SU-DHL-6 (cell line): ENCODE data around the gene KRT71.

Experiments
- EZH2phosphoT487 ChIP-seq: fragments of 200-600 bp; sonication (generic), shearing (Covaris generic); conservative IDR thresholded peaks from 2 replicates; pipeline ENCODE4 v1.6.1; 2018; ENCODE audit warnings: mild to moderate bottlenecking, antibody characterized with exemption, low read length, moderate library complexity, mixed read lengths
- TF ChIP-seq, protein P1 (sequence below): fragments of 200-600 bp; sonication (generic); IDR thresholded peaks from one replicate; pipeline ENCODE4 v1.5.1; 2017; ENCODE audit warnings: antibody characterized with exemption, mild to moderate bottlenecking, low read length, moderate library complexity; ENCODE audit not compliant: insufficient read depth, poor library complexity, severe bottlenecking

DNA sequence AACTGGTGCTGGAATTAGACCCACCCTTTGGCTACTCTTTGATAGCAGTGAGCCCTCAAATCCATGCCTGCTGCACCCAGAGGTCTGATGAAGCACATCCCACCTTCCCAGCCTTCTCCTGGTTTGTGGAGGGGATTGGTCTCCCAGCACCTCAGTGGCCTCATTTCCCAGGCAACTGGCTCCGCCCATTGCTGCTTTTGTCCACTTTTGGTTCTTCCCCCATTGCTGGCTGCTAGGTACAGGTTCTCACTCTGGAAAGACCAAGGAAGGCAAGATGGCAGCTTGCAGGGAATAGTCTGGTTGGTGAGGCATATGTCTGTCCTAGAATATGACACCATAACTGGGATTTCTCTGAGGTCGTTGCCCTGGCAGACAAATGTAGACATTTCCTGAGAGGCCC, 22.6 kb downstream of the KRT71 start:
- TF ChIP-seq, protein P1, sequence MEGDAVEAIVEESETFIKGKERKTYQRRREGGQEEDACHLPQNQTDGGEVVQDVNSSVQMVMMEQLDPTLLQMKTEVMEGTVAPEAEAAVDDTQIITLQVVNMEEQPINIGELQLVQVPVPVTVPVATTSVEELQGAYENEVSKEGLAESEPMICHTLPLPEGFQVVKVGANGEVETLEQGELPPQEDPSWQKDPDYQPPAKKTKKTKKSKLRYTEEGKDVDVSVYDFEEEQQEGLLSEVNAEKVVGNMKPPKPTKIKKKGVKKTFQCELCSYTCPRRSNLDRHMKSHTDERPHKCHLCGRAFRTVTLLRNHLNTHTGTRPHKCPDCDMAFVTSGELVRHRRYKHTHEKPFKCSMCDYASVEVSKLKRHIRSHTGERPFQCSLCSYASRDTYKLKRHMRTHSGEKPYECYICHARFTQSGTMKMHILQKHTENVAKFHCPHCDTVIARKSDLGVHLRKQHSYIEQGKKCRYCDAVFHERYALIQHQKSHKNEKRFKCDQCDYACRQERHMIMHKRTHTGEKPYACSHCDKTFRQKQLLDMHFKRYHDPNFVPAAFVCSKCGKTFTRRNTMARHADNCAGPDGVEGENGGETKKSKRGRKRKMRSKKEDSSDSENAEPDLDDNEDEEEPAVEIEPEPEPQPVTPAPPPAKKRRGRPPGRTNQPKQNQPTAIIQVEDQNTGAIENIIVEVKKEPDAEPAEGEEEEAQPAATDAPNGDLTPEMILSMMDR: no peak
- no peak for TF ChIP-seq EZH2phosphoT487
